HG02885 (cell line): ENCODE results near the gene IFNB1.

Source experiments
- ATAC-seq: cut with Tn5 transposase; IDR thresholded peaks from one replicate; pipeline ENCODE4 v1.9.1; 2021; ENCODE audit warnings: mild to moderate bottlenecking; ENCODE audit not compliant: unreplicated experiment, poor library complexity

Gene IFNB1

DNA sequence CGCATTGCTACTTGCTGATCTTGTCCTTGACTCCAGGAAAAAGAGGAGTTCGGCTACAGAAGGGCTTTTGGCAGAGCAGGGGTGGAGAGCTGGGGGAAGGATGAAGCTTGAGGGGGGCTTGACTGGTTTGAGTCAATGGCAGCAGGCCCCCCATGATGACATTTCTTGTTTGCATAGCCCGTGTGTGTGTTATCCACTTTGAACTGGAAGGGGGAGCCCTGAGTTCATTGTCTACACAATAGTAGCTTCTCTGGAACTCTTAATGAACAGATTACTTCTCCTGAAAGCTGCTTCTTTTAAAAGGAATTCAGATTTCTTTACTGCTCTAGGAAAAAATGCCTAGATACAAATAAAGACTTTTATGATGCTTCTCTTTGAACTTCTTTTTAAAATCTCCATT, 2.3 kb downstream of the IFNB1 start:
- ATAC-seq, result no peak

DNA sequence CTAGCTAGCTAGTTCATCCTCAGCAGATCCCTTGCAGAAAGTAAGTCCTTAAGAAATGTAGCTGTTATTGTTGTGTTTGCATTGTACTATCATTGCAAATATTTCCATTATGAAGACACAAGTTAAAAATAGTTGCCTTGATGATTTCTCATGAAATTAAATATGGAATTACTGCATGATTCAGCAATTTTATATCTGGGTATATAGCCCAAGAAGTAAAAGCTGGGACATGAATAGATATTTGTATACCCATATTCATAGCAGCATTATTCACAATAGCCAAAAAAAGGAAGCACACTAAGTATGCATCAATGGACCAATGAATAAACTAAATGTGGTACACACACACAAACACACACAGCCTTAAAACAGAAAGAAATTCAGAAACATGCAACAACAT, 6.8 kb downstream of the IFNB1 start:
- no peak for ATAC-seq

DNA sequence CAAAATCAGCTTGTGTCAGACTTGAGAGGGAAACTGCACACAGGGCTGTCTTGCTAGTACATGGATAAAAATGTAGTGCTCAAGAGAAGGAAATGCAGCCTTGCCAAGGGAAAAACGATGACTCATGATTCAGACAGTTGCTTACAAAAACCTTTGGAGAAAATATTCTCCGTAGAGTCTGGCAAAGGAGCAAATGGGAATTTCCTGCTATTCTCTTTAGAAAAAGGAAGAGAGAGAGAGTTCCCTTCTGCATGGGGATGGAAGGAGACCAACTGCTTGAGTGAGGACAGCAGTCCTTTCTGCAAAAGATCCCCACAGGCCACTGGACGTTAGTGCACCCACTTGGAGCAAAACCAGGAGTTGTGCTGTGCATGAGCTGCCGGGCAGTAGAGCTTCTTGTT, 7.6 kb downstream of the IFNB1 start:
- ATAC-seq, result peak; percentile 50

GRCh38 chr9:21060919-21061561, 16.7 kb downstream of the IFNB1 start:
- peak; percentile 80 for ATAC-seq

DNA sequence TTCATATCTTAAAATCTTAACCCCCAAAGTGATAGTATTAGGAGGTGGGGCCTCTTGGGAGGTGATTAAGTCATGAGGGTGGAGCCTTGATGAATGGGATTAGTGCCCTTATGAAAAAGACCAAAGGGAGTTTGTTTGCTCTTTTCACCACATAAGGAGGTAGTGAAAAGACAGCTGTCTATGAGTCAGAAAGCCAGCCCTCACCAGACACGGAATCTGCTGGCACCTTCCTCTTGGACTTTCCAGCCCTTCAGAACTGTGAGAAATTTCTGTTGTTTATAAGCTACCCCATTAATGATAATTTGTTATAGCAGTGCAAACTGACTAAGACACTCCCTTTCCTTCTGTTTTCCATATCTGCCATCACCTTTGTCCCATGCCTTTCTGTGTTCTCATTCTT, 20.8 kb downstream of the IFNB1 start:
- no peak for ATAC-seq

GRCh38 chr9:21053851-21054250, 23.9 kb downstream of the IFNB1 start:
- ATAC-seq, result no peak

- no peak for ATAC-seq
Measured at GRCh38 chr9:21047281-21047691, 30.5 kb downstream of the IFNB1 start.

GRCh38 chr9:21043841-21044240, 33.9 kb downstream of the IFNB1 start:
- ATAC-seq, result no peak

- no peak for ATAC-seq
Measured at GRCh38 chr9:21042466-21042865, 35.3 kb downstream of the IFNB1 start.

DNA sequence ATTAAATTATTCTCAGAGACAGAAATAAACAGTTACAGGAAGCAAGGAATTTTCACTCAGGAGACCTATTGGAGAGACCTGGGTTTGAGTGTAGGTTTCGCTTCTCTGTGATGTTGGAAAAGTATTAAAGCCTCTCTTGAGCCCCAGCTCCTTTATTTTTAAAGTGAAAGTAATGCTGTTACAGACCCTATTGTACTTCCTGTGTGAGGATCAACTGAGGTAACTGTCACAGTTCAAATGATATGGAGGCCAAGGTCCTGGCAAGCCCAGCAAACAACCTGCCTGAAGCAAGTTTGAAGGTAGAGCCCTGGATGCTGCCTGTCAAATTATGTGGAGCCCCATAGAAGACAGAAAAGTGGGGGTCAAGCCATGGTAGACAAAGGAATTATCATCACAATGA, 38.4 kb downstream of the IFNB1 start:
- no peak for ATAC-seq

- no peak for ATAC-seq
Measured at GRCh38 chr9:21037278-21037677, 40.5 kb downstream of the IFNB1 start.

GRCh38 chr9:21031808-21032183, 45.9 kb downstream of the IFNB1 start:
- ATAC-seq, result no peak

- ATAC-seq, result peak; percentile 82
Measured at GRCh38 chr9:21031091-21031807, 46.5 kb downstream of the IFNB1 start, which contains the start of gene HACD4. HACD4 (minus strand) TSS chr9:21031640; CDS start chr9:21031590, 50 bp downstream.

DNA sequence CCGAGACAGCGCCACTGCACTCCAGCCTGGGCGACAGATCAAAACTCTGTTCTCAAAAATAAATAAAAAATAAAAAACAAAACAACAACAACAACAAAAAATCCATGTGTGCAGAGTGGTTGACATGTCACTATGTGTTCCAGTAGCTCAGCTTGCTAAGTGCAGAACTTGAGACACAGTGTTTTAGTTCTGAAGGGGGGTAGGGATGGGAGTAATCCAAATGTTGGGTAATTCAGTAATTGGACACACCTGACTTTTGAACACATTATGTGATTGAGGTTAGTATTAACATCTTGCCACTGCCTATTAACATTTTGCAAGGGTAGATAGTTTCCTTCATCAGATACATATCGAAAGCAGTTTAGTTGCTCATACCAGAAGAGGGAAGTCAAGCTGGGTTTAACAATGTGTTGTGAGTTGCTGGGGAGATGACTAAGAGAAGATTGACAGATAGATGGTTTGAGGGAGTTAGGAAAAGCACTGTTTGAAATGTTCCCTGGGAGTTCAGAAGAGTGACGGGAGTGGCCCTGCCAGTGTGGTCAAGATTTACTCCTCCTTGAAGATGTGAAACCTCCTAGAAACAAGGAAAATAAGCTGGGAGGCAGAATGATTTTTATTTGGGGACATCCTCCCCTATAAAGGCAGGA, 47.2 kb downstream of the IFNB1 start:
- peak; percentile 81 for ATAC-seq

DNA sequence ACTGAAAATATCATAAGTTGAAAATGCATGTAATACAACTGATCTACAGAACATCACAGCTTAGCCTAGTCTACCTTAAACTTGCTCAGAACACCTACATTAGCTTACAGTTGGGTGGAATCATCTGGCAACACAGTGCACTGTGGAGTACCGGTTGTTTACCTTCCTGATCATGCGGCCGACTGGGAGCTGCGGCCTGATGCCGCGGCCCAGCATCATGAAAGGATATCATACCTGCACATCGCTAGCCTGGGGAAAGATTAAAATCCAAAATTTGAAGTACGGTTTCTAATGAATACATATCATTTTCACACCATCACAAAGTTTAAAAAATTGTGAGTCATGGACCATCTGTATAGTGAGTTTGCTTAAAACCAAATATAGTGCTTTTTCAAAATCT, 48.1 kb downstream of the IFNB1 start:
- no peak for ATAC-seq

DNA sequence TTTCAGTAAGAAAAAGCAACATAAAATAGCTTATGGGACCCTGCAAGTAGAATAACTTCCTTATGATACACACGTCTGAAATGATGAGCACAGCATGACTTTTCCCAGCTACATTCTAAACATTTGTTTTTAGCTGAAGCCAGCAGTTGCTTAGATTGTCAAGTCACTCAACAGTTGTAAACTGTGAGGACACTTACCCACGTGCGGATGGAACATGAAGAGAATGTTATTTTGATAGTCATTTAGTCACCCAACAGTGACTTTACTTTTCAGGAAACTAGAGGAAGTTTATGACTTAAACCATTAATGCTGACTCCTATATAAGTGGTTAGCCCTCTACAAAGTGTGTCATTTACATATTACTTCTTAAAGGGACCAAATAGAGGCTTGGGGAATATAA, 49.3 kb downstream of the IFNB1 start:
- no peak for ATAC-seq

- ATAC-seq, result no peak
Measured at GRCh38 chr9:21027295-21027694, 50.4 kb downstream of the IFNB1 start.
